SU-DHL-6 (cell line): ENCODE data around the gene TDRD1.

Source experiments
- EZH2phosphoT487 ChIP-seq: fragments of 200-600 bp; sonication (generic), shearing (Covaris generic); conservative IDR thresholded peaks from 2 replicates; pipeline ENCODE4 v1.6.1; 2018; ENCODE audit warnings: mild to moderate bottlenecking, antibody characterized with exemption, low read length, moderate library complexity, mixed read lengths
- TF ChIP-seq, protein P1 (sequence below): fragments of 200-600 bp; sonication (generic); IDR thresholded peaks from one replicate; pipeline ENCODE4 v1.5.1; 2017; ENCODE audit warnings: antibody characterized with exemption, mild to moderate bottlenecking, low read length, moderate library complexity; ENCODE audit not compliant: insufficient read depth, poor library complexity, severe bottlenecking

GRCh38 chr10:114228156-114228555, 49.0 kb downstream of the TDRD1 start:
- TF ChIP-seq, protein P1, sequence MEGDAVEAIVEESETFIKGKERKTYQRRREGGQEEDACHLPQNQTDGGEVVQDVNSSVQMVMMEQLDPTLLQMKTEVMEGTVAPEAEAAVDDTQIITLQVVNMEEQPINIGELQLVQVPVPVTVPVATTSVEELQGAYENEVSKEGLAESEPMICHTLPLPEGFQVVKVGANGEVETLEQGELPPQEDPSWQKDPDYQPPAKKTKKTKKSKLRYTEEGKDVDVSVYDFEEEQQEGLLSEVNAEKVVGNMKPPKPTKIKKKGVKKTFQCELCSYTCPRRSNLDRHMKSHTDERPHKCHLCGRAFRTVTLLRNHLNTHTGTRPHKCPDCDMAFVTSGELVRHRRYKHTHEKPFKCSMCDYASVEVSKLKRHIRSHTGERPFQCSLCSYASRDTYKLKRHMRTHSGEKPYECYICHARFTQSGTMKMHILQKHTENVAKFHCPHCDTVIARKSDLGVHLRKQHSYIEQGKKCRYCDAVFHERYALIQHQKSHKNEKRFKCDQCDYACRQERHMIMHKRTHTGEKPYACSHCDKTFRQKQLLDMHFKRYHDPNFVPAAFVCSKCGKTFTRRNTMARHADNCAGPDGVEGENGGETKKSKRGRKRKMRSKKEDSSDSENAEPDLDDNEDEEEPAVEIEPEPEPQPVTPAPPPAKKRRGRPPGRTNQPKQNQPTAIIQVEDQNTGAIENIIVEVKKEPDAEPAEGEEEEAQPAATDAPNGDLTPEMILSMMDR, result no peak
- no peak for TF ChIP-seq EZH2phosphoT487
